H9 (cell line): ENCODE results near the gene CCND2. TPM values are rescaled to one million over a fixed set of nuclear protein-coding genes. Genes with fewer than 3 reads are reported as not detected.

Source experiments
- DNase-seq: peaks from one replicate; pipeline ENCODE4 v3.0.0-alpha.2; 2017
- H2AFZ ChIP-seq: one replicate; pipeline ENCODE4 v1.6.1; 2013; ENCODE audit warnings: mild to moderate bottlenecking, low read length, control low read depth, moderate library complexity
- H2AK5ac ChIP-seq: 2 replicates; pipeline ENCODE4 v1.6.1; 2013; ENCODE audit warnings: low read length, control low read depth, mixed read lengths; ENCODE audit not compliant: insufficient read length
- H2BK120ac ChIP-seq: one replicate; pipeline ENCODE4 v1.6.1; 2013; ENCODE audit warnings: low read depth, mild to moderate bottlenecking, low read length, control low read depth, inconsistent platforms; ENCODE audit not compliant: poor library complexity, severe bottlenecking
- H2BK12ac ChIP-seq: 2 replicates; pipeline ENCODE4 v1.6.1; 2013; ENCODE audit warnings: low read length, control low read depth, mixed read lengths, low read depth; ENCODE audit not compliant: insufficient read length
- H2BK15ac ChIP-seq: 2 replicates; pipeline ENCODE4 v1.6.1; 2013; ENCODE audit warnings: low read depth, low read length, control low read depth
- H2BK20ac ChIP-seq: one replicate; pipeline ENCODE4 v1.6.1; 2013; ENCODE audit warnings: low read depth, mild to moderate bottlenecking, low read length, control low read depth, inconsistent platforms; ENCODE audit not compliant: poor library complexity, severe bottlenecking
- H2BK5ac ChIP-seq: 2 replicates; pipeline ENCODE4 v1.6.1; 2013; ENCODE audit warnings: low read length, control low read depth, mixed read lengths; ENCODE audit not compliant: insufficient read length
- H3K14ac ChIP-seq: 2 replicates; pipeline ENCODE4 v1.6.1; 2013; ENCODE audit warnings: low read length, control low read depth; ENCODE audit not compliant: insufficient read depth
- H3K18ac ChIP-seq: 2 replicates; pipeline ENCODE4 v1.6.1; 2013; ENCODE audit warnings: low read depth, mild to moderate bottlenecking, mixed read lengths, low read length, control low read depth; ENCODE audit not compliant: insufficient read length
- H3K23ac ChIP-seq: 2 replicates; pipeline ENCODE4 v1.6.1; 2013; ENCODE audit warnings: low read length, control low read depth, mixed read lengths, low read depth; ENCODE audit not compliant: insufficient read length
- H3K23me2 ChIP-seq: 2 replicates; pipeline ENCODE4 v1.6.1; 2013; ENCODE audit warnings: low read depth, mild to moderate bottlenecking, mixed read lengths, low read length, control low read depth; ENCODE audit not compliant: insufficient read length, poor library complexity, severe bottlenecking
- H3K27ac ChIP-seq: 2 replicates; pipeline ENCODE4 v1.5.1; 2013; ENCODE audit warnings: low read length, control low read depth, mixed read lengths, low read depth; ENCODE audit not compliant: insufficient read length
- H3K27me3 ChIP-seq: 2 replicates; pipeline ENCODE4 v1.6.1; 2013; ENCODE audit warnings: low read length, control low read depth, inconsistent platforms; ENCODE audit not compliant: insufficient read depth
- H3K4ac ChIP-seq: 2 replicates; pipeline ENCODE4 v1.6.1; 2013; ENCODE audit warnings: low read depth, mild to moderate bottlenecking, control low read depth, inconsistent platforms, low read length, moderate library complexity
- H3K4me1 ChIP-seq: 2 replicates; pipeline ENCODE4 v1.6.1; 2013; ENCODE audit warnings: low read length, control low read depth, inconsistent platforms; ENCODE audit not compliant: insufficient read depth
- H3K4me2 ChIP-seq: 2 replicates; pipeline ENCODE4 v1.6.1; 2013; ENCODE audit warnings: low read length, control low read depth, mixed read lengths; ENCODE audit not compliant: insufficient read length, insufficient read depth
- H3K56ac ChIP-seq: 2 replicates; pipeline ENCODE4 v1.6.1; 2013; ENCODE audit warnings: low read depth, mild to moderate bottlenecking, mixed read lengths, low read length, control low read depth; ENCODE audit not compliant: insufficient read length
- H3K79me1 ChIP-seq: 2 replicates; pipeline ENCODE4 v1.6.1; 2013; ENCODE audit warnings: low read depth, mild to moderate bottlenecking, moderate library complexity, low read length, control low read depth, inconsistent platforms; ENCODE audit not compliant: insufficient read depth, poor library complexity, severe bottlenecking
- H3K79me2 ChIP-seq: 2 replicates; pipeline ENCODE4 v1.6.1; 2013; ENCODE audit warnings: low read length, control low read depth, inconsistent platforms; ENCODE audit not compliant: insufficient read depth
- H3K9ac ChIP-seq: 2 replicates; pipeline ENCODE4 v1.6.1; 2013; ENCODE audit warnings: low read length, control low read depth, mixed read lengths; ENCODE audit not compliant: insufficient read length; ENCODE audit errors: extremely low read depth
- H3K9me3 ChIP-seq: one replicate; pipeline ENCODE4 v1.6.1; 2013; ENCODE audit warnings: low read depth, low read length, inconsistent platforms; ENCODE audit not compliant: control insufficient read depth
- H3T11ph ChIP-seq: one replicate; pipeline ENCODE4 v1.6.1; 2013; ENCODE audit warnings: mild to moderate bottlenecking, low read length, control low read depth, inconsistent platforms
- H4K20me1 ChIP-seq: one replicate; pipeline ENCODE4 v1.6.1; 2013; ENCODE audit not compliant: control insufficient read depth, insufficient read length, insufficient read depth
- H4K5ac ChIP-seq: 2 replicates; pipeline ENCODE4 v1.6.1; 2013; ENCODE audit warnings: low read depth, mild to moderate bottlenecking, mixed read lengths, low read length, control low read depth; ENCODE audit not compliant: insufficient read length
- H4K8ac ChIP-seq: replicated peaks from 2 replicates; pipeline ENCODE4 v1.6.1; 2013; ENCODE audit warnings: low read length, control low read depth, mixed read lengths, low read depth; ENCODE audit not compliant: insufficient read length
- H4K91ac ChIP-seq: 2 replicates; pipeline ENCODE4 v1.6.1; 2013; ENCODE audit warnings: low read depth, mild to moderate bottlenecking, moderate library complexity, mixed read lengths, low read length, control low read depth; ENCODE audit not compliant: insufficient read length
- H3K27ac Mint-ChIP-seq, 3 experiments: 2 replicates in 2 of 3; 3 replicates in 1 of 3; pipeline ENCODE4 v1.8.0; 2020 to 2021; ENCODE audit warnings: mixed read lengths in 3 of 3, mild to moderate bottlenecking in 1 of 3, moderate library complexity in 1 of 3
- H3K27me3 Mint-ChIP-seq: 2 replicates; pipeline ENCODE4 v1.8.0; 2021; ENCODE audit warnings: low read depth, mild to moderate bottlenecking, moderate library complexity, mixed read lengths
- H3K36me3 Mint-ChIP-seq, 3 experiments: 2 replicates in 2 of 3; 3 replicates in 1 of 3; pipeline ENCODE4 v1.8.0; 2020 to 2021; ENCODE audit warnings: low read depth in 3 of 3, mixed read lengths in 3 of 3; ENCODE audit not compliant: insufficient read depth in 1 of 3
- H3K4me1 Mint-ChIP-seq, 2 experiments: 2 replicates each; pipeline ENCODE4 v1.8.0; 2020; ENCODE audit warnings: mixed read lengths in 2 of 2
- H3K4me3 Mint-ChIP-seq, 2 experiments: 2 replicates in 1 of 2; 3 replicates in 1 of 2; pipeline ENCODE4 v1.8.0; 2020 to 2021; ENCODE audit warnings: mild to moderate bottlenecking in 2 of 2, mixed read lengths in 2 of 2, moderate library complexity in 1 of 2
- H3K9me3 Mint-ChIP-seq, 2 experiments: 2 replicates in 1 of 2; 3 replicates in 1 of 2; pipeline ENCODE4 v1.8.0; 2020; ENCODE audit warnings: mild to moderate bottlenecking in 2 of 2, mixed read lengths in 2 of 2, moderate library complexity in 1 of 2
- CTCF ChIP-seq: fragments of 200-600 bp; sonication (generic); conservative IDR thresholded peaks from 3 replicates; pipeline ENCODE4 v1.8.0; 2021; ENCODE audit warnings: antibody characterized with exemption, mild to moderate bottlenecking
- WGBS: extraction: QIAGEN DNeasy Blood & Tissue Kit; methylation state at CpG from one replicate; pipeline ENCODE4 v1.1.7; 2013; ENCODE audit warnings: missing lambda C conversion rate, low lambda C conversion rate, mixed read lengths; ENCODE audit not compliant: insufficient read length; ENCODE audit errors: extremely low coverage; 5-methylcytosine and 5-hydroxymethylcytosine counted together
- total RNA-seq: library from RNA; stranded (reverse); gene quantifications from 2 replicates; pipeline ENCODE4 v1.2.1, GENCODE V29; 2021

The CCND2 gene
- total RNA-seq, 1 experiment from 2014 or later: 104 TPM

- Mint-ChIP-seq H3K4me3 (no peak overlapping the region; a peak in 1 of 5 replicates), H3K27me3 (no peaks in the 10 kb centered on the region), H3K27ac (no peak overlapping the region), H3K36me3 (peaks cover 85 to 98% (median 96%) of the 10 kb centered on the region in 3 experiments), H3K4me1 (peaks cover 3 to 9% of the 10 kb centered on the region in 2 experiments; a peak in 3 of 4 replicates), H3K9me3 (no peaks in the 10 kb centered on the region; a peak in 1 of 5 replicates)
- Histone ChIP-seq H3K79me1 (peaks cover 14% of the 10 kb centered on the region), H3K27me3 (no peaks in the 10 kb centered on the region), H4K20me1 (no peaks in the 10 kb centered on the region), H2BK15ac (no peak overlapping the region), H3K9ac (no peak overlapping the region), H2BK20ac (no peak overlapping the region), H3K56ac (no peak overlapping the region), H2BK120ac (no peak overlapping the region), H4K8ac (no peak overlapping the region), H3K27ac (no peak overlapping the region), H3T11ph (no peak overlapping the region), H2BK5ac (no peak overlapping the region), H3K4ac (no peak overlapping the region), H3K14ac (no peak overlapping the region), H4K91ac (no peak overlapping the region), H3K23ac (no peak overlapping the region), H3K23me2 (no peaks in the 10 kb centered on the region), H3K18ac (no peak overlapping the region), H4K5ac (no peak overlapping the region), H2AFZ (no peak overlapping the region), H3K79me2 (peaks cover 9% of the 10 kb centered on the region; the same call in 1 of the 2 replicates), H3K4me2 (no peak overlapping the region), H2AK5ac (no peak overlapping the region), H3K4me1 (no peaks in the 10 kb centered on the region), H3K9me3 (no peaks in the 10 kb centered on the region), H2BK12ac (no peak overlapping the region)
- DNase-seq: no peak
- no peak for TF ChIP-seq CTCF
- WGBS: no CpG with 5 or more reads among the region's 8 CpGs
Measured at GRCh38 chr12:4285070-4285469, 11.5 kb downstream of the CCND2 start.
